GM23338 (cell line): Measurements from ENCODE around the gene KRTAP5-3. TPM values are rescaled to one million over a fixed set of nuclear protein-coding genes. Genes with fewer than 3 reads are reported as not detected.

Experiments
- ATAC-seq: fragments of 200-7000 bp; cut with Tn5 transposase; 3 replicates; pipeline ENCODE4 v1.9.1; 2020
- DNase-seq: peaks from one replicate; pipeline ENCODE4 v3.0.0-alpha.2; 2015; ENCODE audit warnings: low spot score
- H2AFZ ChIP-seq: fragments of 200-600 bp; sonication (generic); 2 replicates; pipeline ENCODE4 v1.8.0; 2016; ENCODE audit warnings: antibody characterized with exemption, mild to moderate bottlenecking, moderate library complexity
- H3F3A ChIP-seq: fragments of 200-600 bp; sonication (generic); replicated peaks from 2 replicates; pipeline ENCODE4 v1.8.0; 2017; ENCODE audit warnings: antibody characterized with exemption, mixed run types, low read depth
- H3K27ac ChIP-seq: fragments of 200-600 bp; sonication (generic); 2 replicates; pipeline ENCODE4 v1.6.1; 2016; ENCODE audit warnings: low read depth
- H3K27me3 ChIP-seq: fragments of 200-600 bp; sonication (generic); 2 replicates; pipeline ENCODE4 v1.8.0; 2016; ENCODE audit warnings: mild to moderate bottlenecking, mixed run types, moderate library complexity; ENCODE audit not compliant: insufficient read depth
- H3K36me3 ChIP-seq: fragments of 200-600 bp; sonication (generic); 2 replicates; pipeline ENCODE4 v1.8.0; 2016; ENCODE audit warnings: mild to moderate bottlenecking; ENCODE audit not compliant: insufficient read depth
- H3K4me1 ChIP-seq: fragments of 200-600 bp; sonication (generic); 2 replicates; pipeline ENCODE4 v1.8.0; 2016; ENCODE audit warnings: mild to moderate bottlenecking, moderate library complexity; ENCODE audit not compliant: insufficient read depth
- H3K4me2 ChIP-seq: fragments of 200-600 bp; sonication (generic); 2 replicates; pipeline ENCODE4 v1.7.1; 2017; ENCODE audit warnings: mixed run types
- H3K4me3 ChIP-seq: fragments of 200-600 bp; sonication (generic); 2 replicates; pipeline ENCODE4 v1.6.1; 2016; ENCODE audit warnings: mixed run types
- H3K79me2 ChIP-seq: fragments of 200-600 bp; sonication (generic); replicated peaks from 2 replicates; pipeline ENCODE4 v1.8.0; 2017; ENCODE audit warnings: mild to moderate bottlenecking; ENCODE audit not compliant: insufficient read depth
- H3K9me2 ChIP-seq: fragments of 200-600 bp; sonication (generic); 2 replicates; pipeline ENCODE4 v1.8.0; 2017; ENCODE audit not compliant: insufficient read depth
- H4K20me1 ChIP-seq: fragments of 200-600 bp; sonication (generic); replicated peaks from 2 replicates; pipeline ENCODE4 v1.8.0; 2017; ENCODE audit warnings: mild to moderate bottlenecking; ENCODE audit not compliant: insufficient read depth
- H3K27ac Mint-ChIP-seq: 2 replicates; pipeline ENCODE4 v1.8.0; 2020; ENCODE audit warnings: inconsistent platforms, mild to moderate bottlenecking, moderate library complexity, mixed read lengths
- H3K27me3 Mint-ChIP-seq: 3 replicates; pipeline ENCODE4 v1.8.0; 2022; ENCODE audit warnings: low read depth, mild to moderate bottlenecking, moderate library complexity, mixed read lengths, inconsistent platforms; ENCODE audit not compliant: insufficient read depth, poor library complexity
- H3K36me3 Mint-ChIP-seq: 3 replicates; pipeline ENCODE4 v1.8.0; 2021; ENCODE audit warnings: low read depth, mild to moderate bottlenecking, inconsistent platforms, moderate library complexity, mixed read lengths
- H3K4me1 Mint-ChIP-seq: 3 replicates; pipeline ENCODE4 v1.8.0; 2020; ENCODE audit warnings: mild to moderate bottlenecking, inconsistent platforms, mixed read lengths
- H3K4me3 Mint-ChIP-seq: 3 replicates; pipeline ENCODE4 v1.8.0; 2021; ENCODE audit warnings: moderate library complexity, mild to moderate bottlenecking, inconsistent platforms, mixed read lengths
- H3K9me3 Mint-ChIP-seq: 3 replicates; pipeline ENCODE4 v1.8.0; 2020; ENCODE audit warnings: moderate library complexity, mild to moderate bottlenecking, inconsistent platforms, mixed read lengths
- JUNB ChIP-seq: IDR thresholded peaks from one replicate; pipeline ENCODE4 v1.6.1; 2016; ENCODE audit warnings: antibody characterized with exemption; ENCODE audit not compliant: unreplicated experiment
- POLR2AphosphoS5 ChIP-seq: IDR thresholded peaks from 2 replicates; pipeline ENCODE4 v1.6.1; 2016; ENCODE audit warnings: antibody characterized with exemption, low read depth
- ZNF114 ChIP-seq: fragments of 250-450 bp; sonication (Bioruptor Pico); IDR thresholded peaks from 2 replicates; pipeline ENCODE4 v1.5.0; 2020; ENCODE audit warnings: mild to moderate bottlenecking, moderate library complexity
- ZNF331 ChIP-seq: fragments of 250-450 bp; sonication (Bioruptor Pico); IDR thresholded peaks from 2 replicates; pipeline ENCODE4 v1.5.0; 2020; ENCODE audit warnings: low read depth, mild to moderate bottlenecking, moderate library complexity
- polyA plus RNA-seq: library from polyadenylated mRNA; unstranded; fragments of >200 nt; fragmentation: Nextera tagmentation; extraction: Ambion mirVana; gene quantifications from 2 replicates; pipeline ENCODE4 v1.2.1, GENCODE V29; 2016
- total RNA-seq: library from RNA; depleted of rRNA; stranded (reverse); fragments of >200 nt; shearing (Covaris generic); gene quantifications from 2 replicates; pipeline ENCODE4 v1.2.3, GENCODE V29; 2014
- TF ChIP-seq, protein P1 (sequence below), 2 experiments: fragments of 200-600 bp in 1 of 2; sonication (generic) in 1 of 2; conservative IDR thresholded peaks; 2 replicates each; pipeline versions ENCODE4 v1.5.1 to v1.6.1; 2016 to 2017; ENCODE audit warnings: antibody characterized with exemption in 2 of 2, low read depth in 2 of 2, mild to moderate bottlenecking in 2 of 2, moderate library complexity in 1 of 2
- TF ChIP-seq, protein P2 (sequence below): fragments of 250-450 bp; sonication (Bioruptor Pico); IDR thresholded peaks from 2 replicates; pipeline ENCODE4 v1.5.0; 2020; ENCODE audit warnings: mild to moderate bottlenecking, moderate library complexity
- TF ChIP-seq, protein P3 (sequence below): IDR thresholded peaks from 2 replicates; pipeline ENCODE4 v1.6.1; 2016; ENCODE audit warnings: antibody characterized with exemption
- TF ChIP-seq, protein P4 (sequence below): IDR thresholded peaks from one replicate; pipeline ENCODE4 v1.6.1; 2018; ENCODE audit warnings: antibody characterized with exemption; ENCODE audit not compliant: unreplicated experiment

Gene KRTAP5-3
- total and polyA plus RNA-seq, 2 experiments from 2014 or later: not detected

DNA sequence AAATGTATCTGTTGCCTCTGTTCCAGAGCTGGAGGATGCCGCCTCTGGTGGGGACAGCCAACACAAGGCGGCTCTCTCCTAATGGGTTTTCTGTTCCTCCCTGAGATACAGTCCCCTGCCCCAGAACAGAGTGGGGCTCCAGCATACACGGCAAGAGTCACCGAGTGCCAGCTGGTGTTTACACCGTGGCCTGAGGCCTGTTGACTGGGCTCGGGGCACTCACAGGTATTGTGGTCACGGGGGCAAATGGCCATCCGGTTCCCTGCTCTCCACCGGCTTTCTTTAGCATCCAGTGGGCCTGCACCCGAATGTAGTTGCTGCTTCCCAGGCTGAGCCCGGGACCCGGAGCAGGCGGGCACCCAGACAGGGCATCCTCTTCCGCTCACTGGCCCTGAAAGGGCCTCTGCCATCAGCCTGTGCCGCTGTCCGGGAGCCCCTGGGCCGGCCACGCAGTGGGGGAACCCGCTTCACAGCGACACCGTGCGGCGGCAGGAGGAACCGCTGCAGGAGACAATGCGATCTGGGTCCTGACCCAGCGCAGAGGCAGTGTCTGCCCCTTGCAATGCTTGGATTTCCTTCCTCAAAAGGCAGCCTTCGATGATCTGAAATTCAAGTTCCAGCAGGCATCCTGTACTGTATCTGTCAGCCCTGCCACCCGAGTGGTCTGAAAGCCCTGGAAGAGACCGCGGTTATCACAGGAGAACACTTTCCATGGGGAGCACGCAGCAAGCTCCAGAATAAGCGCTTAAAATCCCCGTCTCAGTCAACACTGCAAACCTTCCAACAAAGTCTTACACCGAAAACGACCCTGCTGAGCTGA lies 20.5 kb upstream of the KRTAP5-3 start:
- Histone ChIP-seq H4K20me1 (no peaks in the 10 kb centered on the region), H3K4me3 (no peak overlapping the region), H2AFZ (peak overlapping the region; percentile 95), H3K4me2 (peak overlapping the region; percentile 64; the same call in 1 of the 2 replicates), H3K9me2 (no peaks in the 10 kb centered on the region), H3F3A (no peaks in the 10 kb centered on the region), H3K27me3 (no peaks in the 10 kb centered on the region), H3K4me1 (peaks cover 3% of the 10 kb centered on the region; the same call in 1 of the 2 replicates), H3K27ac (no peak overlapping the region), H3K79me2 (no peaks in the 10 kb centered on the region), H3K36me3 (no peaks in the 10 kb centered on the region)
- no peak overlapping the region for H3K4me3 Mint-ChIP-seq
- H3K27me3 Mint-ChIP-seq: peaks cover 24% of the 10 kb centered on the region
- H3K36me3 Mint-ChIP-seq: no peaks in the 10 kb centered on the region; the same call in 2 of the 3 replicates
- DNase-seq (peak; percentile 79), ATAC-seq (peak; percentile 96)
- H3K4me1 Mint-ChIP-seq: peaks cover 8% of the 10 kb centered on the region
- no peak for TF ChIP-seq ZNF331
- TF ChIP-seq, protein P1, sequence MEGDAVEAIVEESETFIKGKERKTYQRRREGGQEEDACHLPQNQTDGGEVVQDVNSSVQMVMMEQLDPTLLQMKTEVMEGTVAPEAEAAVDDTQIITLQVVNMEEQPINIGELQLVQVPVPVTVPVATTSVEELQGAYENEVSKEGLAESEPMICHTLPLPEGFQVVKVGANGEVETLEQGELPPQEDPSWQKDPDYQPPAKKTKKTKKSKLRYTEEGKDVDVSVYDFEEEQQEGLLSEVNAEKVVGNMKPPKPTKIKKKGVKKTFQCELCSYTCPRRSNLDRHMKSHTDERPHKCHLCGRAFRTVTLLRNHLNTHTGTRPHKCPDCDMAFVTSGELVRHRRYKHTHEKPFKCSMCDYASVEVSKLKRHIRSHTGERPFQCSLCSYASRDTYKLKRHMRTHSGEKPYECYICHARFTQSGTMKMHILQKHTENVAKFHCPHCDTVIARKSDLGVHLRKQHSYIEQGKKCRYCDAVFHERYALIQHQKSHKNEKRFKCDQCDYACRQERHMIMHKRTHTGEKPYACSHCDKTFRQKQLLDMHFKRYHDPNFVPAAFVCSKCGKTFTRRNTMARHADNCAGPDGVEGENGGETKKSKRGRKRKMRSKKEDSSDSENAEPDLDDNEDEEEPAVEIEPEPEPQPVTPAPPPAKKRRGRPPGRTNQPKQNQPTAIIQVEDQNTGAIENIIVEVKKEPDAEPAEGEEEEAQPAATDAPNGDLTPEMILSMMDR (conservative IDR thresholded peaks at IDR 0.05; ENCODE audit: low read depth in 2 of 2): peak; percentile 88 to 93
- H3K27ac Mint-ChIP-seq: no peak overlapping the region
- H3K9me3 Mint-ChIP-seq: no peaks in the 10 kb centered on the region

DNA sequence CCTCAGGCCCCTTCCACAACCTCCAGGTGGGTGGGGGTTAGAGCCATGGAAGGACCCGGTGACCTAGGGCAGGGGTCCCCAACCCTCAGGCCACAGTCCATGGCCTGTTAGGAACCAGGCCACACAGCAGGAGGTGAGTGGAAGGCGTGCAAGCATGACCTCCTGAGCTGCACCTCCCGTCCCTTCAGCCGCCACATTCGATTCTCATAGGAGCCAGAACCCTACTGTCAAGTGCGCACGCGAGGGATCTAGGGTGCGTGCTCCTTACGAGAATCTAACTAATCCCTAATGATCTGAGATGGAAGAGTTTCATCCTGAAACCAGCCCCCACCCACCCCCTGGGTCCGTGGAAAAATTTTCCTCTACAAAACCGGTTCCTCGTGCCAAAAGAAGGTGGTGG lies 17.3 kb upstream of the KRTAP5-3 start:
- H3K4me1 Mint-ChIP-seq: peaks cover 10% of the 10 kb centered on the region
- peaks cover 21% of the 10 kb centered on the region for H3K27me3 Mint-ChIP-seq
- H4K20me1 ChIP-seq: no peaks in the 10 kb centered on the region
- H3F3A ChIP-seq: no peaks in the 10 kb centered on the region
- no peak overlapping the region for H3K4me3 Mint-ChIP-seq
- H3K4me3 ChIP-seq: no peak overlapping the region
- H3K36me3 ChIP-seq: no peaks in the 10 kb centered on the region
- DNase-seq: no peak
- ATAC-seq: no peak
- H3K9me2 ChIP-seq: no peaks in the 10 kb centered on the region
- no peak overlapping the region for H3K27ac ChIP-seq
- no peak overlapping the region for H3K27ac Mint-ChIP-seq
- H3K4me2 ChIP-seq: no peak overlapping the region
- H3K9me3 Mint-ChIP-seq: no peaks in the 10 kb centered on the region
- no peaks in the 10 kb centered on the region for H3K27me3 ChIP-seq
- no peaks in the 10 kb centered on the region; the same call in 1 of the 2 replicates for H3K4me1 ChIP-seq
- H3K79me2 ChIP-seq: no peaks in the 10 kb centered on the region
- no peak overlapping the region for H2AFZ ChIP-seq
- H3K36me3 Mint-ChIP-seq: no peaks in the 10 kb centered on the region; the same call in 2 of the 3 replicates
- TF ChIP-seq, protein P2, sequence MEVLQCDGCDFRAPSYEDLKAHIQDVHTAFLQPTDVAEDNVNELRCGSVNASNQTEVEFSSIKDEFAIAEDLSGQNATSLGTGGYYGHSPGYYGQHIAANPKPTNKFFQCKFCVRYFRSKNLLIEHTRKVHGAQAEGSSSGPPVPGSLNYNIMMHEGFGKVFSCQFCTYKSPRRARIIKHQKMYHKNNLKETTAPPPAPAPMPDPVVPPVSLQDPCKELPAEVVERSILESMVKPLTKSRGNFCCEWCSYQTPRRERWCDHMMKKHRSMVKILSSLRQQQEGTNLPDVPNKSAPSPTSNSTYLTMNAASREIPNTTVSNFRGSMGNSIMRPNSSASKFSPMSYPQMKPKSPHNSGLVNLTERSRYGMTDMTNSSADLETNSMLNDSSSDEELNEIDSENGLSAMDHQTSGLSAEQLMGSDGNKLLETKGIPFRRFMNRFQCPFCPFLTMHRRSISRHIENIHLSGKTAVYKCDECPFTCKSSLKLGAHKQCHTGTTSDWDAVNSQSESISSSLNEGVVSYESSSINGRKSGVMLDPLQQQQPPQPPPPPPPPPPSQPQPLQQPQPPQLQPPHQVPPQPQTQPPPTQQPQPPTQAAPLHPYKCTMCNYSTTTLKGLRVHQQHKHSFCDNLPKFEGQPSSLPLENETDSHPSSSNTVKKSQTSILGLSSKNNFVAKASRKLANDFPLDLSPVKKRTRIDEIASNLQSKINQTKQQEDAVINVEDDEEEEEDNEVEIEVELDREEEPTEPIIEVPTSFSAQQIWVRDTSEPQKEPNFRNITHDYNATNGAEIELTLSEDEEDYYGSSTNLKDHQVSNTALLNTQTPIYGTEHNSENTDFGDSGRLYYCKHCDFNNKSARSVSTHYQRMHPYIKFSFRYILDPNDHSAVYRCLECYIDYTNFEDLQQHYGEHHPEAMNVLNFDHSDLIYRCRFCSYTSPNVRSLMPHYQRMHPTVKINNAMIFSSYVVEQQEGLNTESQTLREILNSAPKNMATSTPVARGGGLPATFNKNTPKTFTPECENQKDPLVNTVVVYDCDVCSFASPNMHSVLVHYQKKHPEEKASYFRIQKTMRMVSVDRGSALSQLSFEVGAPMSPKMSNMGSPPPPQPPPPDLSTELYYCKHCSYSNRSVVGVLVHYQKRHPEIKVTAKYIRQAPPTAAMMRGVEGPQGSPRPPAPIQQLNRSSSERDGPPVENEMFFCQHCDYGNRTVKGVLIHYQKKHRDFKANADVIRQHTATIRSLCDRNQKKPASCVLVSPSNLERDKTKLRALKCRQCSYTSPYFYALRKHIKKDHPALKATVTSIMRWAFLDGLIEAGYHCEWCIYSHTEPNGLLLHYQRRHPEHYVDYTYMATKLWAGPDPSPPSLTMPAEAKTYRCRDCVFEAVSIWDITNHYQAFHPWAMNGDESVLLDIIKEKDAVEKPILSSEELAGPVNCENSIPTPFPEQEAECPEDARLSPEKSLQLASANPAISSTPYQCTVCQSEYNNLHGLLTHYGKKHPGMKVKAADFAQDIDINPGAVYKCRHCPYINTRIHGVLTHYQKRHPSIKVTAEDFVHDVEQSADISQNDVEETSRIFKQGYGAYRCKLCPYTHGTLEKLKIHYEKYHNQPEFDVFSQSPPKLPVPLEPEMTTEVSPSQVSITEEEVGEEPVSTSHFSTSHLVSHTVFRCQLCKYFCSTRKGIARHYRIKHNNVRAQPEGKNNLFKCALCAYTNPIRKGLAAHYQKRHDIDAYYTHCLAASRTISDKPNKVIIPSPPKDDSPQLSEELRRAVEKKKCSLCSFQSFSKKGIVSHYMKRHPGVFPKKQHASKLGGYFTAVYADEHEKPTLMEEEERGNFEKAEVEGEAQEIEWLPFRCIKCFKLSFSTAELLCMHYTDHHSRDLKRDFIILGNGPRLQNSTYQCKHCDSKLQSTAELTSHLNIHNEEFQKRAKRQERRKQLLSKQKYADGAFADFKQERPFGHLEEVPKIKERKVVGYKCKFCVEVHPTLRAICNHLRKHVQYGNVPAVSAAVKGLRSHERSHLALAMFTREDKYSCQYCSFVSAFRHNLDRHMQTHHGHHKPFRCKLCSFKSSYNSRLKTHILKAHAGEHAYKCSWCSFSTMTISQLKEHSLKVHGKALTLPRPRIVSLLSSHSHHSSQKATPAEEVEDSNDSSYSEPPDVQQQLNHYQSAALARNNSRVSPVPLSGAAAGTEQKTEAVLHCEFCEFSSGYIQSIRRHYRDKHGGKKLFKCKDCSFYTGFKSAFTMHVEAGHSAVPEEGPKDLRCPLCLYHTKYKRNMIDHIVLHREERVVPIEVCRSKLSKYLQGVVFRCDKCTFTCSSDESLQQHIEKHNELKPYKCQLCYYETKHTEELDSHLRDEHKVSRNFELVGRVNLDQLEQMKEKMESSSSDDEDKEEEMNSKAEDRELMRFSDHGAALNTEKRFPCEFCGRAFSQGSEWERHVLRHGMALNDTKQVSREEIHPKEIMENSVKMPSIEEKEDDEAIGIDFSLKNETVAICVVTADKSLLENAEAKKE (CRISPR knock-in tag): no peak
- TF ChIP-seq ZNF114 (no peak), POLR2AphosphoS5 (no peak), JUNB (no peak)
- TF ChIP-seq, protein P3, sequence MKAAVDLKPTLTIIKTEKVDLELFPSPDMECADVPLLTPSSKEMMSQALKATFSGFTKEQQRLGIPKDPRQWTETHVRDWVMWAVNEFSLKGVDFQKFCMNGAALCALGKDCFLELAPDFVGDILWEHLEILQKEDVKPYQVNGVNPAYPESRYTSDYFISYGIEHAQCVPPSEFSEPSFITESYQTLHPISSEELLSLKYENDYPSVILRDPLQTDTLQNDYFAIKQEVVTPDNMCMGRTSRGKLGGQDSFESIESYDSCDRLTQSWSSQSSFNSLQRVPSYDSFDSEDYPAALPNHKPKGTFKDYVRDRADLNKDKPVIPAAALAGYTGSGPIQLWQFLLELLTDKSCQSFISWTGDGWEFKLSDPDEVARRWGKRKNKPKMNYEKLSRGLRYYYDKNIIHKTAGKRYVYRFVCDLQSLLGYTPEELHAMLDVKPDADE: no peak
- TF ChIP-seq, protein P4, sequence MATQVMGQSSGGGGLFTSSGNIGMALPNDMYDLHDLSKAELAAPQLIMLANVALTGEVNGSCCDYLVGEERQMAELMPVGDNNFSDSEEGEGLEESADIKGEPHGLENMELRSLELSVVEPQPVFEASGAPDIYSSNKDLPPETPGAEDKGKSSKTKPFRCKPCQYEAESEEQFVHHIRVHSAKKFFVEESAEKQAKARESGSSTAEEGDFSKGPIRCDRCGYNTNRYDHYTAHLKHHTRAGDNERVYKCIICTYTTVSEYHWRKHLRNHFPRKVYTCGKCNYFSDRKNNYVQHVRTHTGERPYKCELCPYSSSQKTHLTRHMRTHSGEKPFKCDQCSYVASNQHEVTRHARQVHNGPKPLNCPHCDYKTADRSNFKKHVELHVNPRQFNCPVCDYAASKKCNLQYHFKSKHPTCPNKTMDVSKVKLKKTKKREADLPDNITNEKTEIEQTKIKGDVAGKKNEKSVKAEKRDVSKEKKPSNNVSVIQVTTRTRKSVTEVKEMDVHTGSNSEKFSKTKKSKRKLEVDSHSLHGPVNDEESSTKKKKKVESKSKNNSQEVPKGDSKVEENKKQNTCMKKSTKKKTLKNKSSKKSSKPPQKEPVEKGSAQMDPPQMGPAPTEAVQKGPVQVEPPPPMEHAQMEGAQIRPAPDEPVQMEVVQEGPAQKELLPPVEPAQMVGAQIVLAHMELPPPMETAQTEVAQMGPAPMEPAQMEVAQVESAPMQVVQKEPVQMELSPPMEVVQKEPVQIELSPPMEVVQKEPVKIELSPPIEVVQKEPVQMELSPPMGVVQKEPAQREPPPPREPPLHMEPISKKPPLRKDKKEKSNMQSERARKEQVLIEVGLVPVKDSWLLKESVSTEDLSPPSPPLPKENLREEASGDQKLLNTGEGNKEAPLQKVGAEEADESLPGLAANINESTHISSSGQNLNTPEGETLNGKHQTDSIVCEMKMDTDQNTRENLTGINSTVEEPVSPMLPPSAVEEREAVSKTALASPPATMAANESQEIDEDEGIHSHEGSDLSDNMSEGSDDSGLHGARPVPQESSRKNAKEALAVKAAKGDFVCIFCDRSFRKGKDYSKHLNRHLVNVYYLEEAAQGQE: no peak
